ENCODE measurements around the gene ZNF800. TPM values are rescaled to one million over a fixed set of nuclear protein-coding genes. Genes with fewer than 3 reads are reported as not detected.

The ZNF800 gene
- total and polyA plus RNA-seq, 2 of the 8 experiments (the other 6 are each of a cell fraction or from before 2014, with no cell fraction given): 1.0 to 6.5 TPM

DNA sequence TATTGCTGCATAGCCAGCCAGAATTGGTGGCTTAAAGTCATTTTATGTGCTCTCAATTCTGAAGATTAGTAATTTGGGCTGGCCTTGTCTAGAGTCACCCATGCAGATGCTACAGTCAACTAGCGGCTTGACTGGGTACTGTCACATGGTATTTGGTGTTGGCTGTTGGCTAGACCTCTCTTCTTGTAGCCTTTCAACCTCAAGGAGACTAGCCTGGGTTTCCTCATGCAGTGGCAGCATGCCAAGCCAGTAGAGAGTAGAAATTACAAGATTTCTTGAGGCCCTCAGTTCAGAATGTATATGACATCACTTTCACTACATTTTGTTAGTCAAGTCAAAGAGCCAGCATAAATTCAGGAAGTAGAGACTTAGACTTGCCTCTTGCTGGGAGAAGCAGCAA, 3.7 kb upstream of the ZNF800 start:
- no peaks in the 10 kb centered on the region for H3K79me2 ChIP-seq (ENCODE audit: control insufficient read depth in 1 of 2, insufficient read depth in 2 of 2, low read length in 2 of 2)
- H3K9ac ChIP-seq (replicated peaks in 1 of 4; ENCODE audit: extremely low read depth in 1 of 4, low read depth in 3 of 4, low read length in 3 of 4): no peak overlapping the region
- H3K4me2 ChIP-seq (ENCODE audit: insufficient read depth in 1 of 2, low read depth in 2 of 2, low read length in 2 of 2): no peak overlapping the region
- no peak overlapping the region for H2AK5ac ChIP-seq (ENCODE audit: low read depth, low read length)
- H3K56ac ChIP-seq (replicated peaks; ENCODE audit: insufficient read length, low read depth, low read length): no peak overlapping the region
- H3K18ac ChIP-seq (ENCODE audit: extremely low read depth, low read length): no peak overlapping the region
- 43% methylated on average over 1 of the region's 1 CpG; no CpG with 5 or more reads in 1 of the 2 experiments for WGBS, 2 experiments (ENCODE audit: extremely low coverage in 1 of 2, insufficient coverage in 1 of 2, insufficient read length in 1 of 2, insufficient replicate concordance in 2 of 2, low coverage in 1 of 2, low lambda C conversion rate in 2 of 2, missing lambda C conversion rate in 1 of 2)
- CTCF ChIA-PET (ENCODE audit: partially characterized antibody): interaction anchor here (1.0 kb wide), 1 partner anchor 9 kb away, joined by 5 read pairs; no protein-coding TSS in a partner anchor
- H2AFZ ChIP-seq (ENCODE audit: low read length): no peak overlapping the region
- no peaks in the 10 kb centered on the region for H3K9me3 ChIP-seq (ENCODE audit: insufficient read depth in 2 of 2, low read depth in 1 of 2, low read length in 1 of 2)
- POLR2A ChIA-PET (ENCODE audit: partially characterized antibody): no interaction called here
- no peak overlapping the region for H2BK20ac ChIP-seq (ENCODE audit: low read length)
- H2BK5ac ChIP-seq (ENCODE audit: low read depth, low read length): no peak overlapping the region
- H4K20me1 ChIP-seq (replicated peaks in 1 of 2; ENCODE audit: control insufficient read depth in 1 of 2, insufficient read depth in 2 of 2, low read length in 2 of 2): peaks cover 0 to 1% of the 10 kb centered on the region in 2 experiments
- peaks cover 14% of the 10 kb centered on the region; the same call in 1 of the 2 replicates for H3K23me2 ChIP-seq (ENCODE audit: low read depth, low read length)
- H3K23ac ChIP-seq (ENCODE audit: insufficient read length): no peak overlapping the region
- H3K27ac ChIP-seq (ENCODE audit: low read depth, low read length): no peak overlapping the region
- no peak overlapping the region for H2BK12ac ChIP-seq (ENCODE audit: low read depth, low read length)
- H3K4ac ChIP-seq (replicated peaks; ENCODE audit: insufficient read length, low read depth, low read length): no peak overlapping the region
- no peak overlapping the region for H4K8ac ChIP-seq (ENCODE audit: extremely low read depth, insufficient read depth, low read length)
- peaks cover 5 to 28% (median 19%) of the 10 kb centered on the region in 4 experiments for H3K27me3 ChIP-seq (replicated peaks in 1 of 4; ENCODE audit: control insufficient read depth in 3 of 4, extremely low read depth in 1 of 4, insufficient read depth in 3 of 4, low read length in 3 of 4)
- no peak overlapping the region for H3K4me3 ChIP-seq (ENCODE audit: extremely low read depth in 1 of 4, insufficient read depth in 2 of 4, low read depth in 3 of 4, low read length in 4 of 4)
- no peak overlapping the region for H3K14ac ChIP-seq (ENCODE audit: insufficient read length)
- H4K5ac ChIP-seq (ENCODE audit: insufficient read length, low read depth, low read length): no peak overlapping the region
- TF ChIP-seq SIN3A (conservative IDR thresholded peaks at IDR 0.05 in 1 of 2, IDR thresholded peaks at IDR 0.05 in 1 of 2; ENCODE audit: low read depth in 1 of 2, low read length in 2 of 2) (no peak), SRF (IDR thresholded peaks at IDR 0.05; ENCODE audit: low read depth, low read length) (no peak), TEAD4 (IDR thresholded peaks at IDR 0.05; ENCODE audit: low read depth, low read length) (no peak), MAFK (IDR thresholded peaks at IDR 0.05; ENCODE audit: low read depth, low read length) (no peak), KDM1A (IDR thresholded peaks at IDR 0.05; ENCODE audit: borderline replicate concordance, low read length) (no peak), TBP (IDR thresholded peaks at IDR 0.05; ENCODE audit: low read depth, low read length) (no peak), GTF2F1 (IDR thresholded peaks at IDR 0.05; ENCODE audit: borderline replicate concordance, low read depth, low read length) (no peak), CREB1 (IDR thresholded peaks at IDR 0.05) (no peak), HDAC2 (IDR thresholded peaks at IDR 0.05; ENCODE audit: borderline replicate concordance in 1 of 2, low read depth in 2 of 2, low read length in 2 of 2) (no peak), EGR1 (IDR thresholded peaks at IDR 0.05; ENCODE audit: borderline replicate concordance, low read depth, low read length) (no peak)
- TF ChIP-seq, protein P1, sequence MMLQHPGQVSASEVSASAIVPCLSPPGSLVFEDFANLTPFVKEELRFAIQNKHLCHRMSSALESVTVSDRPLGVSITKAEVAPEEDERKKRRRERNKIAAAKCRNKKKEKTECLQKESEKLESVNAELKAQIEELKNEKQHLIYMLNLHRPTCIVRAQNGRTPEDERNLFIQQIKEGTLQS (IDR thresholded peaks at IDR 0.05; ENCODE audit: insufficient read depth, low read depth, low read length): no peak
- no peak overlapping the region for H2BK120ac ChIP-seq (replicated peaks; ENCODE audit: low read depth, low read length)
- no peak overlapping the region for H2BK15ac ChIP-seq (ENCODE audit: low read length)
- no peak for FAIRE-seq
- H4K91ac ChIP-seq (replicated peaks; ENCODE audit: insufficient read length, low read length): no peak overlapping the region
- H3K36me3 ChIP-seq (ENCODE audit: control insufficient read depth in 2 of 4, insufficient read depth in 4 of 4, low read length in 3 of 4): no peaks in the 10 kb centered on the region
- H3K79me1 ChIP-seq (ENCODE audit: low read depth, low read length): no peaks in the 10 kb centered on the region; the same call in 1 of the 2 replicates
- peaks cover 0 to 3% (median 0%) of the 10 kb centered on the region in 4 experiments; a peak in 2 of 7 replicates for H3K4me1 ChIP-seq (replicated peaks in 1 of 4; ENCODE audit: control insufficient read depth in 3 of 4, insufficient read depth in 4 of 4, low read length in 3 of 4)
- DNase-seq (ENCODE audit: low read depth in 1 of 2, low spot score in 2 of 2): no peak
